ENCODE data around the gene DNAJC5G.

GRCh38 chr2:27264753-27265535, 10.3 kb upstream of the DNAJC5G start:
- TF ChIP-seq CTCF (IDR thresholded peaks at IDR 0.05; ENCODE audit: low read length) (peak; percentile 52), EZH2 (optimal IDR thresholded peaks at IDR 0.05; ENCODE audit: low read depth, low read length) (no peak)
